ENCODE results near the gene ISG20L2. TPM values are rescaled to one million over a fixed set of nuclear protein-coding genes. Genes with fewer than 3 reads are reported as not detected.
"Not testable (repeated sequence)": the region's sequence is repeated elsewhere in the genome, so short reads cannot be mapped to it uniquely, and the experiment has no call there.

The ISG20L2 gene
- total RNA-seq, 2 donors from 2014 or later, result 17.3 to 20.3 TPM

- intact Hi-C loops (cut with DNase I), result not testable (repeated sequence)
- peak; percentile 18 for DNase-seq (ENCODE audit: low spot score)
Measured at GRCh38 chr1:156757572-156758253, 29.1 kb upstream of the ISG20L2 start.

GRCh38 chr1:156756355-156756754 is 27.8 kb upstream of the ISG20L2 start:
- intact Hi-C loops (cut with DNase I), result no loop called here
- DNase-seq (ENCODE audit: low spot score), result no peak

DNA sequence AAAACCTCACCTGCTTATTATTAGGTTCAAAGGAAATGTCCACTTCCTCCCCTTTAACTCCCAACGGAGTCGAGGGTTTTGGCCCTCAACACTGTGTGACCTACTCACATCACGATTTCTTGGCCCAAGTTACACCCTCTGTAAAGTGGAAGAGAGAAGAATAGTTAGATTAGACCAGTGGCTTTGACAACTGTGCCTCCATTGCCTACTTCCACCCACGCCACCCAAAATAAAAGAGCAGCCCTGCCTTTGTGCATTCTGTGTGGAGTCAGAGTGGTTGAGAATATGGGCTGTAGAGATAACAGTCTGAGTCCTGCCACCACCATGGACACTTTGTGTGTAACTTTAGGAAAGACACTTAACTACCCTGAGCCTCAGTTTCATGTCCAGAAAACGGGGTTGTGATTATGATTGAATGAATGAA is 27.0 kb upstream of the ISG20L2 start:
- intact Hi-C loops (cut with DNase I), result no loop called here
- peak; percentile 5 for DNase-seq (ENCODE audit: low spot score)

- peak; percentile 19 for DNase-seq (ENCODE audit: low spot score)
- intact Hi-C loops (cut with DNase I), result no loop called here
Measured at GRCh38 chr1:156754219-156754618, 25.7 kb upstream of the ISG20L2 start.

GRCh38 chr1:156752843-156753482 is 24.4 kb upstream of the ISG20L2 start:
- intact Hi-C loops (cut with DNase I), result no loop called here
- no peak for DNase-seq (ENCODE audit: low spot score)

DNA sequence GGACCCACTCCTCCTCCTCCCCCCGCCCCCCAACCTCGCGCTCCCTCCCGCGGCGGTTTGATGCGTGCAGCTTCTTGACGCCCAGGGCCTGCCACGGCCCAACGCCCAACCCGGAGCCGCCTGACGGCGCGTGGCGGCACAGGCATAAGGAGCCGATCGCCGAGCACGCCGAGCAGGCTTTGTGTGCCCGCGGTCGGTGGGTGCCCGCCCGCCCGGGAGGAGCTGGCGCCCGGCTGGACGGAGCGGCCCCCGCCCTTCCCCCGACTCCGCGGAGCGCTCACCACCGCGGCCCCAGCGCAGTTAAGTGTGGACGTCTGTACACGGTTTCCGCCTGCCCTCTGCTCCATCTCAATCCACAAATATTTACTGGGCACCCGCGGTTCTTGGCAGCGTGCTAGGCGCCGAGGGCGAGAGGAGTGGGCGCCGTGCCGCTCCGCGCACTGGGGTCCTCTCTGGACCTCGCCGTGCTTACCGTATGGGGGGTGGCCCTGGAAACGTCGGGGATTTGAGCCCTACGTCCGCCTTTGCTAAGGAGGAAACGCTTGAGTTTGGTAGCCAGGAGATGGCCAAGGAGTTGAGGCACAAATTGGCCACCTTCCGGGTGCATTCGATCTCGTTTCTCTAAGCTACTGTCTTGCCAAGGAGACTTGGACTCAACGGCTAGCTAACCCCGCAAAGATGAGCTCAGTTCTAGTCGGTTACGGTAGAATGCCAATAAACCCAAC is 23.4 kb upstream of the ISG20L2 start:
- intact Hi-C loops (cut with DNase I), result no loop called here
- peak; percentile 99 for DNase-seq (ENCODE audit: low spot score)

DNA sequence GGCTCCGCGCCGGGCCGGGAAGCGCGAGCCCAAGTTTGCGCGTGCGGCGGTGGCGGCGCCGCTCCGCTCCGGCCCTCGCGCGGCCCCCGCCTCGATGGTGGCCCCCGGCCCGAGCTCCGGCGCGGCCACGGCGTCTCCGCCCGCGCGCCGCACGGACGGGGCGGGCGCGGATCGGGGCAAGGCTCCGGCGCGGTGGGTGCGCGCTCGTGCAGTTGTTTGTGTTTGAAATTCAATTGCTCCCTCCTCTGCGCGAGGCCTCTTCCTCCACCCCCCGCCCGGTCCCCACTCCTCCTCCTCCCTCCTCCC is 22.8 kb upstream of the ISG20L2 start, which contains the start of gene HDGF:
TSS of gene HDGF (minus strand) at position 225 of the 306 bp plus-strand sequence. CDS start 246 bp downstream, outside the sequence.
- DNase-seq (ENCODE audit: low spot score), result no peak
- intact Hi-C loops (cut with DNase I), result no loop called here

DNA sequence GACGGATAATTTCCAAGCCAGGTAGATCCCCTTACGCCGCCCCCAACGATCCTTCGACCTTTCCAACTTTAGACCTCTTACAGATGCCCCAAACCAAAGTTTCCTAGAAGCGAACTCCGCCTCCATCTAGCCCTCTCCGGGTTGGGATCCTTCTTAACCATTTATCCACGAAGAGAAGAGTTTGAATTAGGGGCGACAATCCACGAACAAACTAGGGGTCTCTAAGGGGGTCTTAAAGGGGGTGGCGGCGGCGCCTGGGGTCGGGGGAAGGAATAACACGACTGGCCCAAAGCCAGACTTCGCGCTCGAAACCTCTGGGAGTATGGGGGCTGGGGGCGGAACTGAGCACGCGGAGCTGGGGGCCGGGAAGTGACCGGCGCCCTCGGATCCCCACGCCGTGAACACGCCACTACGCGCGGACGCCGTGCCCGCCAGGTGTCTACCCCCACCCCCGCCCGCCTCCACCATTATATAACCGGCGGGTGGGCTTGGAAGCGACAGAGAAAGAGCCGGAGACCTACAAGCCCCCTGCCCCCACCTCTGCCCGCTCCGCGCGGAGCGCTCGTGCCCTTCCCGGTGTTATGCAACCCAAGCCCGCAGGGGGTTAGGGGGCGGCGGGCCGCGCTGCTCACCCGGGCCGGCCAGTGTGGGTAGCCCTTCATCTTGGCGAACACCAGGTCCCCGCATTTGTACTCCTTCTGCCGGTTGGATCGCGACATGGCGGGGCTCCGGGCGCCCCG is 22.3 kb upstream of the ISG20L2 start:
- intact Hi-C loops (cut with DNase I), result no loop called here
- no peak for DNase-seq (ENCODE audit: low spot score)

DNA sequence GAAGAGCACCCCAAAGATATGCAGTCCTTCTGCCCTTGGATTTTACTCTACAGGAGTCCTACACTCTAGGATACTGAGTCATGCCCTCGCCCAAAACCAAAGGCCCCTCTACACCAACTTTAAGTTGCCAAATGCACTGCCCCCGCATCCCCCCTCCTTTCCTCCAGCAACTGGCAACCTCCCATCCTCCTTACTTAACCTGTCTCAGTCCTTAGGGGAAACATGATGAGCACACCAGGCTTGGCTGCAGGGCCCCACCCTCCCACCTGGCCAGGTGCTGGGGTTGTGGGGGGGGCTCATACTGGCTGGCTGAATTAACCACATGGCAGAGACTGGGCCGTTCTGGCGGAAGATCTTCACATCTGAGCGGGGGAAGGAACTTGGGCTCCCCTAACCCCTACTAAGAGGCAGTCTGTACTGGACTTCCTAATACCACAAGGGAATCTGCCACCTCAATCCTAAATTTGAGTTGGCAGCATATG is 21.7 kb upstream of the ISG20L2 start:
- DNase-seq (ENCODE audit: low spot score), result peak; percentile 76
- intact Hi-C loops (cut with DNase I), result no loop called here

GRCh38 chr1:156749419-156750118 is 21.0 kb upstream of the ISG20L2 start:
- peak; percentile 57 for DNase-seq (ENCODE audit: low spot score)
- intact Hi-C loops (cut with DNase I), result no loop called here

- intact Hi-C loops (cut with DNase I), result no loop called here
Measured at GRCh38 chr1:156748670-156749418, 20.3 kb upstream of the ISG20L2 start.

DNA sequence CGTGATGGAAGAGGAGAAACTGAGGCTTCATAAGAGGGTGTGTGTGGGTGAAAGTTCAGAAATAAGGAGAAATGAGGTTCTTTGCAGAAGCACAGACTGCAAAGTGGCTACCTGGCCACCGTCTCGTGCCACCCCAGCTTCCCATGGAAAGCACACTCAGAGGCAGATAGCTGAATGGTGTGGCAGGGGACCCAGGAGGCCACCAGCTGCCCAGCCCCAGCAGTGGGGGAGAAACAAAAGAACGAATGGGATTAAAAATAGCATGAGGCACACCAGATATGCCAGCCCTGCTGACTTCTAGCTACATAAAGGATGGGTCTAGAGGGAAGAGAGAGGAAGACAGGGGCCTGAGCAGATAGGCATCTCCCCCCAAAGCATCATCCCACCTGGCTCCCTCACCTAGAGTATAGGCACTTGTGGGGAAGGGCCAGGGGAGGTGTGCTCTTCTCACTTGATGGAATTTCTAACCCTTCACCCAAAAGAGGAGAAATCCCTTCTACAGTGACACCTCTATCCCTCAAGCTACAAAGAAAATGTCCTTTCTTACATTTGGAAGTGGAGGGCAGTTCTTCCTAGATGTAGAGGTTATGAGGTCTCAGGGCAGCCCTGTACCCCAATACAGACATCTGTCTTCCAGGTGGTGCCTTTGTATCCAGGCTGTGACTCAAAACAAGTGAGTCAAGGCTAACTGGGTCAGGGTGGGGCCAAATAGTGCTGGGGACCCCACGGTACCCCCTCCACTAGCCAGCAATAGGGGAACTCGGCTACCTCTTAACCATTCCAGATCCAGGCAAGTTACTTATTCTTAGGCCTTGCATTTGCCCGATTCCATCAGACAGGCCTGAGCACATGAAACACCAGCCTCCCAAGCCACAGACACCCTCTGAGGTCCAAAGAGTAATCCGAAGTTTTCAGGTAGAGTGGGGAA is 19.4 kb upstream of the ISG20L2 start:
- DNase-seq (ENCODE audit: low spot score), result peak; percentile 67
- intact Hi-C loops (cut with DNase I), result no loop called here

More at GRCh38 chr1:156748670-156749418, 20.3 kb upstream of the ISG20L2 start:
- peak; percentile 88 for DNase-seq (ENCODE audit: low spot score)

DNA sequence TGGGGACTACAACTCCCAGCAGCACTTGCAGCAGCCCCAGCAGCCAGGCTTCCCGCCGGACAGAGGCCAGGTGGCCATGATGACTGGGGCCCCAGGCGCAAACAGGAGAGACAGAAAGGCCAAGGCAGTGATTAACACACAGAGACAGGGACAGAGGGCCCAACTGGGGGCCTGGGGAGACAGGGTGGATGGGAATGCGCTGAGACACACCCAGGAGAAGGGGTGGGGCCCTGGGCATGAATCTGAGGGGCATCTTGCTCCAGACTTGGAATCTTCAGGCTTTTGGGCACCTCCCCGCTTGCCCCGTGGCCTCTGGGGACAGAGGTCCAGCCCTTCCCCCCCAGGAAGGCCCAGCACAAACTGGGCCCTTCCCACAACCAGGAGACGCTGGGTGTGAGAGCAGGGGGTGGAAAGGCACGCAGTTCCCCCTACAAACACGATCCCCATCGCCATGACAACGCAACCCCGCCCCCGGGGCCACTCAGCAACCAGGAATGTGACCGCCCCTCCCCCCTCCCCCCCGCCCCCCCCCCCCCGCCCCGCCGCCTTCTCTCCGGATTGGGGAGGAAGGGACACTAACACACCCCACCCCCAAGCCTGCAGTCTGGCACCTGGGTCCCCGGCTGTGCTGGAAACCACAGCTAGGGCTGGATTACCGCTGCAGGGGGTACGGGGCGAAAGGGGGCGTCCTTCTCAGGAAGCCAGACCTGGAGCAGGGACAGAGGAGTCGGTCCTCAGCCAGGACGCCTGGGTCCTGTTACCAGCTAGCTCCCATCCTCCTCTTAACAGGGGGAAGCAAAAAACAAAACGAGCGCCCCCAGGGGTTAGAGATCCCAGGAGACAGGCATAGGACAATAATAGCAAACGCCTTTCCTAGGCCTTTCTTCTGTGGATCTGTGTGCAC is 18.4 kb upstream of the ISG20L2 start:
- intact Hi-C loops (cut with DNase I), result no loop called here
- peak; percentile 97 for DNase-seq (ENCODE audit: low spot score)

GRCh38 chr1:156746406-156746727 is 17.8 kb upstream of the ISG20L2 start:
- intact Hi-C loops (cut with DNase I), result no loop called here
- no peak for DNase-seq (ENCODE audit: low spot score)

DNA sequence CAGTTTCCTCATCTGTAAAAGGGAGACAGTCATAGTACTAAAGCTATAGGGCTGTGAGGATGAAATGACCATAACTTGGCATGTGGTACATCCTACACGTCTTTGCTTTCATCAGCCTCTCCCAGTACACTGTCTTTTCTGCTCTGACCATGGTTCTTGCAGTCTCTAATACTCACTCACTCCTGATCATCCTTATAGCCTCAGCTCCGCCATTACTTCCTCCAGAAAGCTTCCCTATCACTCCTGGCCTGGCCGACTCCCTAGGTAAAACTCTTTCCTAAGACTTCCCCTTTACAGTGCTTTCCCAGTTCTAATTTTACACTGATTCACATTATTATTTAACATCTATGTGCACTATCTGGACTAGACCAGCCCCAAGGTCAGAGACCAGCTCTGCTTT is 17.3 kb upstream of the ISG20L2 start:
- no peak for DNase-seq (ENCODE audit: low spot score)
- intact Hi-C loops (cut with DNase I), result no loop called here

- DNase-seq (ENCODE audit: low spot score), result peak; percentile 58
- intact Hi-C loops (cut with DNase I), result no loop called here
Measured at GRCh38 chr1:156744786-156745419, 16.3 kb upstream of the ISG20L2 start.

All from posterior vena cava (tissue), 2 donors.